Keratinocyte (primary cell): Measurements from ENCODE around the gene PTPN6. TPM values are rescaled to one million over a fixed set of nuclear protein-coding genes. Genes with fewer than 3 reads are reported as not detected.

Source experiments
- DNase-seq: peaks from one replicate; pipeline ENCODE4 v3.0.0-alpha.2; 2011; ENCODE audit warnings: low read depth, missing footprints, low spot score
- FAIRE-seq: peaks from 2 replicates; lab custom pipeline; 2011; peaks lifted over from hg19 to GRCh38; lab: Jason Lieb, UNC
- H2AFZ ChIP-seq: 2 replicates; pipeline ENCODE4 v1.6.0; 2012; ENCODE audit warnings: low read length, control low read depth, inconsistent platforms; ENCODE audit not compliant: control insufficient read depth
- H3K27ac ChIP-seq: 2 replicates; pipeline ENCODE4 v1.5.1; 2011; ENCODE audit warnings: low read length; ENCODE audit not compliant: control insufficient read depth, insufficient read depth
- H3K27me3 ChIP-seq: 3 replicates; pipeline ENCODE4 v1.6.0; 2011; ENCODE audit warnings: low read length; ENCODE audit not compliant: control insufficient read depth, insufficient read depth; ENCODE audit errors: extremely low read depth
- H3K36me3 ChIP-seq, 2 experiments: 2 replicates in 1 of 2; 3 replicates in 1 of 2; pipeline ENCODE4 v1.5.1; 2011; ENCODE audit warnings: low read length in 2 of 2, mild to moderate bottlenecking in 1 of 2; ENCODE audit not compliant: control insufficient read depth in 2 of 2, insufficient read depth in 2 of 2; ENCODE audit errors: extremely low read depth in 1 of 2
- H3K4me1 ChIP-seq: 3 replicates; pipeline ENCODE4 v1.5.1; 2011; ENCODE audit warnings: low read length; ENCODE audit not compliant: control insufficient read depth, insufficient read depth; ENCODE audit errors: extremely low read depth
- H3K4me2 ChIP-seq: 3 replicates; pipeline ENCODE4 v1.6.0; 2011; ENCODE audit warnings: low read depth, low read length; ENCODE audit not compliant: control insufficient read depth, insufficient read depth; ENCODE audit errors: extremely low read depth
- H3K4me3 ChIP-seq, 3 experiments: fragments of 200-600 bp in 1 of 3; sonication (generic) in 1 of 3; 2 replicates in 2 of 3; 3 replicates in 1 of 3; pipeline ENCODE4 v1.5.1; 2011 to 2016; ENCODE audit warnings: low read length in 3 of 3, mild to moderate bottlenecking in 3 of 3, control low read depth in 2 of 3, inconsistent platforms in 1 of 3, low read depth in 1 of 3, mixed read lengths in 1 of 3, mixed run types in 1 of 3, moderate library complexity in 1 of 3; ENCODE audit not compliant: control insufficient read depth in 2 of 3, insufficient read depth in 2 of 3; ENCODE audit errors: extremely low read depth in 1 of 3
- H3K79me2 ChIP-seq: 2 replicates; pipeline ENCODE4 v1.6.0; 2012; ENCODE audit warnings: low read length; ENCODE audit not compliant: control insufficient read depth, insufficient read depth
- H3K9ac ChIP-seq: 3 replicates; pipeline ENCODE4 v1.6.0; 2011; ENCODE audit warnings: low read length; ENCODE audit not compliant: control insufficient read depth, insufficient read depth; ENCODE audit errors: extremely low read depth
- H3K9me1 ChIP-seq: 3 replicates; pipeline ENCODE4 v1.6.0; 2011; ENCODE audit warnings: low read length; ENCODE audit not compliant: control insufficient read depth, insufficient read depth; ENCODE audit errors: extremely low read depth
- H3K9me3 ChIP-seq: 2 replicates; pipeline ENCODE4 v1.5.1; 2012; ENCODE audit warnings: low read depth, low read length; ENCODE audit not compliant: control insufficient read depth
- H4K20me1 ChIP-seq: 3 replicates; pipeline ENCODE4 v1.6.0; 2011; ENCODE audit warnings: low read length; ENCODE audit not compliant: control insufficient read depth, insufficient read depth; ENCODE audit errors: extremely low read depth
- EZH2 ChIP-seq: IDR thresholded peaks from one replicate; pipeline ENCODE4 v1.6.1; 2012; ENCODE audit warnings: inconsistent platforms, mild to moderate bottlenecking, low read length, moderate library complexity
- dilution Hi-C: fragments of 300-500 bp; cut with MboI; formaldehyde crosslinking; loops from one replicate; pipeline ENCODE4 v1.7.0; 2020; ENCODE audit warnings: low sequenced_read_pairs; ENCODE audit not compliant: extremely low pct_ligation_motif_present
- polyA plus RNA-seq, 5 experiments: library from polyadenylated mRNA; depleted of rRNA in 3 of 5; stranded (reverse) in 3 of 5; stranded (forward) in 1 of 5; unstranded in 1 of 5; fragments of >200 nt; gene quantifications; 1 replicate in 1 of 5; 2 replicates in 3 of 5; 3 replicates in 1 of 5; pipeline versions ENCODE4 v1.2.1 to v1.2.3, GENCODE V29; 2011 to 2012; ENCODE audit warnings: missing spikeins in 2 of 5, low read depth in 1 of 5, low replicate concordance in 1 of 5
- TF ChIP-seq, protein P1 (sequence below), 3 experiments: IDR thresholded peaks in 1 of 3; conservative IDR thresholded peaks in 1 of 3; optimal IDR thresholded peaks in 1 of 3; 2 replicates in 2 of 3; 3 replicates in 1 of 3; pipeline versions ENCODE3 to v1.5.1; 2011; ENCODE audit warnings: low read length in 3 of 3, mild to moderate bottlenecking in 3 of 3, moderate library complexity in 2 of 3, control low read depth in 1 of 3, inconsistent platforms in 1 of 3; ENCODE audit not compliant: insufficient read depth in 2 of 3; ENCODE audit errors: extremely low read depth in 1 of 3

The PTPN6 gene
- polyA plus RNA-seq, 1 donor (not counting 4 experiments of a cell fraction or from before 2014, with no cell fraction given): 18.7 TPM

DNA sequence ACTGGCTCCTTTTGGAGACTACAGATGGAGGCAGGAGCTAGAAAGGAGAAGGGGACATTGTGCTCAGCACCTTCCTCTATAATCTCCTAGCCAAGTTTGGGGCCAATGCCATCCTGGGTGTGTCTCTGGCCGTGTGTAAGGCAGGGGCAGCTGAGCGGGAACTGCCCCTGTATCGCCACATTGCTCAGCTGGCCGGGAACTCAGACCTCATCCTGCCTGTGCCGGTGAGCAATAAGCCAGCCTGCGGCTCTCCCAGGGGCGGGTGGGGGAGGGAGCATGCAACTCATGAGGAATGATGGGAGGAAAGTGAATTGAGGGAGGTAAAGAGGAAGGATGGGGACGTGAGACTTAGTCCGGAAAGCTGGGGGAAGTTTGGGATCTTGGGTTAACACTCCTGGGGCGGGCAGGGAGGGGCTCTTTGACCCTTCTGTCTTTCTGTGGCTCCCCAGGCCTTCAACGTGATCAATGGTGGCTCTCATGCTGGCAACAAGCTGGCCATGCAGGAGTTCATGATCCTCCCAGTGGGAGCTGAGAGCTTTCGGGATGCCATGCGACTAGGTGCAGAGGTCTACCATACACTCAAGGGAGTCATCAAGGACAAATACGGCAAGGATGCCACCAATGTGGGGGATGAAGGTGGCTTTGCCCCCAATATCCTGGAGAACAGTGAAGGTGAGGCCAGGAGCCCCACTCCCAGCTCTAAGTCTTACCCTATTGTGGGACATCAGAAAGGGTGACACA lies 33.5 kb upstream of the PTPN6 start:
- TF ChIP-seq, protein P1, sequence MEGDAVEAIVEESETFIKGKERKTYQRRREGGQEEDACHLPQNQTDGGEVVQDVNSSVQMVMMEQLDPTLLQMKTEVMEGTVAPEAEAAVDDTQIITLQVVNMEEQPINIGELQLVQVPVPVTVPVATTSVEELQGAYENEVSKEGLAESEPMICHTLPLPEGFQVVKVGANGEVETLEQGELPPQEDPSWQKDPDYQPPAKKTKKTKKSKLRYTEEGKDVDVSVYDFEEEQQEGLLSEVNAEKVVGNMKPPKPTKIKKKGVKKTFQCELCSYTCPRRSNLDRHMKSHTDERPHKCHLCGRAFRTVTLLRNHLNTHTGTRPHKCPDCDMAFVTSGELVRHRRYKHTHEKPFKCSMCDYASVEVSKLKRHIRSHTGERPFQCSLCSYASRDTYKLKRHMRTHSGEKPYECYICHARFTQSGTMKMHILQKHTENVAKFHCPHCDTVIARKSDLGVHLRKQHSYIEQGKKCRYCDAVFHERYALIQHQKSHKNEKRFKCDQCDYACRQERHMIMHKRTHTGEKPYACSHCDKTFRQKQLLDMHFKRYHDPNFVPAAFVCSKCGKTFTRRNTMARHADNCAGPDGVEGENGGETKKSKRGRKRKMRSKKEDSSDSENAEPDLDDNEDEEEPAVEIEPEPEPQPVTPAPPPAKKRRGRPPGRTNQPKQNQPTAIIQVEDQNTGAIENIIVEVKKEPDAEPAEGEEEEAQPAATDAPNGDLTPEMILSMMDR (optimal IDR thresholded peaks at IDR 0.05 in 1 of 3, IDR thresholded peaks at IDR 0.05 in 1 of 3, conservative IDR thresholded peaks at IDR 0.05 in 1 of 3; ENCODE audit: extremely low read depth in 1 of 3, insufficient read depth in 2 of 3, low read length in 3 of 3): no peak
- TF ChIP-seq EZH2: no peak
- peaks cover 9% of the 10 kb centered on the region for H3K4me1 ChIP-seq
- dilution Hi-C loops: no loop called here
- DNase-seq (no peak), FAIRE-seq (no peak)
- H3K4me3 ChIP-seq: no peak overlapping the region
- H2AFZ ChIP-seq: no peak overlapping the region
- no peaks in the 10 kb centered on the region for H3K36me3 ChIP-seq
- peaks cover 2% of the 10 kb centered on the region for H3K9me1 ChIP-seq
- H4K20me1 ChIP-seq: no peaks in the 10 kb centered on the region
- H3K27ac ChIP-seq: no peak overlapping the region
- no peak overlapping the region for H3K9ac ChIP-seq
- no peaks in the 10 kb centered on the region for H3K9me3 ChIP-seq
- peaks cover 16% of the 10 kb centered on the region for H3K27me3 ChIP-seq
- H3K79me2 ChIP-seq: no peaks in the 10 kb centered on the region
- H3K4me2 ChIP-seq: no peak overlapping the region

DNA sequence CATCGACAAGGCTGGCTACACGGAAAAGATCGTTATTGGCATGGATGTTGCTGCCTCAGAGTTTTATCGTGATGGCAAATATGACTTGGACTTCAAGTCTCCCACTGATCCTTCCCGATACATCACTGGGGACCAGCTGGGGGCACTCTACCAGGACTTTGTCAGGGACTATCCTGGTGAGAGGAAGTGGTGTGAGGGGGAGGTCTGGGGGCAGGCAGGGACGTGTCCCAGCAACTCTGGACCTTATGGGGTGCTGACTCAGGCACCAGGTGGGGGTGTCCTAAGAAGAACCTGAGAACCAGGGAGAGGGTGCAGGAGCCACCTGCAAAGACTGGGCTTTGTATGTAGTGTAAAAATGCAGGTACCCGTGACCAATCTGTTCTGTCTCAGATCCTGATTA lies 31.6 kb upstream of the PTPN6 start:
- Histone ChIP-seq H4K20me1 (no peaks in the 10 kb centered on the region), H3K4me1 (peaks cover 15% of the 10 kb centered on the region), H3K9me1 (peaks cover 2% of the 10 kb centered on the region), H3K4me2 (peak overlapping the region; percentile 31), H3K79me2 (no peaks in the 10 kb centered on the region), H3K36me3 (no peaks in the 10 kb centered on the region), H3K9me3 (no peaks in the 10 kb centered on the region), H2AFZ (no peak overlapping the region), H3K27me3 (peaks cover 11% of the 10 kb centered on the region), H3K9ac (no peak overlapping the region), H3K27ac (no peak overlapping the region), H3K4me3 (no peak overlapping the region)
- DNase-seq (peak; percentile 86), FAIRE-seq (peak; percentile 79)
- TF ChIP-seq, protein P1 (optimal IDR thresholded peaks at IDR 0.05 in 1 of 3, IDR thresholded peaks at IDR 0.05 in 1 of 3, conservative IDR thresholded peaks at IDR 0.05 in 1 of 3; ENCODE audit: extremely low read depth in 1 of 3, insufficient read depth in 2 of 3, low read length in 3 of 3): peak; percentile 3 to 59 (median 34)
- TF ChIP-seq EZH2: no peak
- dilution Hi-C loops: no loop called here
